ENCODE data around the gene MMP24OS. TPM values are rescaled to one million over a fixed set of nuclear protein-coding genes. Genes with fewer than 3 reads are reported as not detected.

The MMP24OS gene
- total and polyA plus RNA-seq, 2 donors (not counting 3 experiments of a cell fraction or from before 2014, with no cell fraction given) = 35.1 to 55.6 TPM

DNA sequence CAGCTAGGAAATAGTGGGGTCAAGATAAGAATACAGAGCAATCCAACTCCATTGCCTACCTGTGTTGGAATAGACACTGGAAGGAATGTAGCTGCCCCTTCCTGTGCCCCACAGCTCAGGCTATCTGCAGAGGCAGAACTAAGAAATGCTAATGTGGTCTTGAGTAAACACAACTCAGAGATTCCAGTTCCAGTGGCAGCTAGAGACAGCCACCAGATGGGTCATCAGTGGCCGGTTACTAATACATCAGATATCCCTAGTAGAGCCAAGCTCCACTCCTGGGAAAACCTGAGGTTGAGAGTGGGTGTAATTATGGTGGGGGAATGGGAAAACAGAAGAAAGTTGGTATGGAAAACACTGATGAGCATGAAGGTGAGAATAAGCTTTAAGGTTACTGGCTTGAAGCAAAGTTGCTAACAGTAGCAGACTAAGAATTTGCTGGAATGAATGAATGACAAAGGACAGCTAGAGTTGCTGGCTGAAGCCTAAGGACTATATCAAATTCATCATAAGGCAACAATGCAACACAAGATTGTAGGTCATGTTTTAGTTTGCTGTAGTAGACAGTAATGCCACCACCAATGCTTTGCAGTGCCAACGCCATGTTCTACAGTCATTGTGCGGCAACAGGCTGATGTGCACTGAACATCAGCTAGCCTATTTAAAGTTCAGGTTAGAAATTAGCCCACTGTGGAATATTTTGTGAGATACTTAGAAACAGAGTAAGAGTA lies 42.6 kb upstream of the MMP24OS start:
- Histone ChIP-seq H3K27ac (ENCODE audit: insufficient read depth, low read depth, low read length) (no peak overlapping the region), H3K36me3 (ENCODE audit: control insufficient read depth in 2 of 2, extremely low read depth in 1 of 2, insufficient read depth in 2 of 2, low read length in 2 of 2) (no peaks in the 10 kb centered on the region), H3K4me2 (ENCODE audit: insufficient read depth, low read length) (no peak overlapping the region), H3K9ac (replicated peaks; ENCODE audit: extremely low read depth, insufficient read depth, low read length) (no peak overlapping the region), H3K4me3 (replicated peaks in 1 of 3; ENCODE audit: insufficient read depth in 1 of 3, low read depth in 1 of 3, low read length in 3 of 3) (no peak overlapping the region), H3K9me1 (replicated peaks; ENCODE audit: control insufficient read depth, extremely low read depth, insufficient read depth, low read length) (no peaks in the 10 kb centered on the region), H2AFZ (ENCODE audit: low read depth, low read length) (no peak overlapping the region), H3K9me3 (replicated peaks; ENCODE audit: control insufficient read depth, insufficient read depth, low read length) (no peaks in the 10 kb centered on the region), H3K4me1 (ENCODE audit: control insufficient read depth, extremely low read depth, insufficient read depth, low read length) (peaks cover 43% of the 10 kb centered on the region), H3K79me2 (ENCODE audit: control insufficient read depth, insufficient read depth, low read length) (no peaks in the 10 kb centered on the region), H3K27me3 (ENCODE audit: control insufficient read depth in 2 of 2, insufficient read depth in 2 of 2, low read length in 2 of 2) (no peaks in the 10 kb centered on the region), H4K20me1 (replicated peaks; ENCODE audit: control insufficient read depth, extremely low read depth, insufficient read depth, low read length) (no peaks in the 10 kb centered on the region)
- BruUV-seq (replicated peaks) = no TSS peak
- ChIA-PET CTCF (interaction anchor here (0.7 to 6.7 kb wide), 3 partner anchors 9 to 15 kb away, joined by 3 to 83 read pairs (median 10); no protein-coding TSS in a partner anchor), POLR2A (interaction anchor here (0.5 kb wide), 1 partner anchor 92 kb away, joined by 3 read pairs; no protein-coding TSS in a partner anchor)
- FAIRE-seq = no peak
- no peak for DNase-seq (ENCODE audit: low read depth, low spot score)
- dilution Hi-C loops (cut with MboI; ENCODE audit: extremely low pct_ligation_motif_present, low sequenced_read_pairs) = no loop called here
- intact Hi-C loops (cut with micrococcal nuclease) = no loop called here
- TF ChIP-seq GATA2 (IDR thresholded peaks at IDR 0.05; ENCODE audit: insufficient read depth, insufficient read length, low read depth, low read length) (no peak), FOS (IDR thresholded peaks at IDR 0.05; ENCODE audit: borderline replicate concordance, insufficient read depth, low read length) (no peak), JUN (IDR thresholded peaks at IDR 0.05; ENCODE audit: borderline replicate concordance, insufficient read depth, insufficient read length, low read depth) (no peak), EZH2 (IDR thresholded peaks at IDR 0.05; ENCODE audit: borderline replicate concordance, low read depth, low read length, severe bottlenecking) (no peak), MYC (IDR thresholded peaks at IDR 0.05; ENCODE audit: low read depth, low read length) (no peak), POLR2A (IDR thresholded peaks at IDR 0.05; ENCODE audit: low read depth, low read length) (no peak), POLR2AphosphoS5 (IDR thresholded peaks at IDR 0.05; ENCODE audit: insufficient read depth, low read depth, low read length) (no peak)
- TF ChIP-seq, protein P1, sequence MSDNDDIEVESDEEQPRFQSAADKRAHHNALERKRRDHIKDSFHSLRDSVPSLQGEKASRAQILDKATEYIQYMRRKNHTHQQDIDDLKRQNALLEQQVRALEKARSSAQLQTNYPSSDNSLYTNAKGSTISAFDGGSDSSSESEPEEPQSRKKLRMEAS (IDR thresholded peaks at IDR 0.05; ENCODE audit: insufficient read depth, insufficient read length) = no peak
- TF ChIP-seq, protein P2, sequence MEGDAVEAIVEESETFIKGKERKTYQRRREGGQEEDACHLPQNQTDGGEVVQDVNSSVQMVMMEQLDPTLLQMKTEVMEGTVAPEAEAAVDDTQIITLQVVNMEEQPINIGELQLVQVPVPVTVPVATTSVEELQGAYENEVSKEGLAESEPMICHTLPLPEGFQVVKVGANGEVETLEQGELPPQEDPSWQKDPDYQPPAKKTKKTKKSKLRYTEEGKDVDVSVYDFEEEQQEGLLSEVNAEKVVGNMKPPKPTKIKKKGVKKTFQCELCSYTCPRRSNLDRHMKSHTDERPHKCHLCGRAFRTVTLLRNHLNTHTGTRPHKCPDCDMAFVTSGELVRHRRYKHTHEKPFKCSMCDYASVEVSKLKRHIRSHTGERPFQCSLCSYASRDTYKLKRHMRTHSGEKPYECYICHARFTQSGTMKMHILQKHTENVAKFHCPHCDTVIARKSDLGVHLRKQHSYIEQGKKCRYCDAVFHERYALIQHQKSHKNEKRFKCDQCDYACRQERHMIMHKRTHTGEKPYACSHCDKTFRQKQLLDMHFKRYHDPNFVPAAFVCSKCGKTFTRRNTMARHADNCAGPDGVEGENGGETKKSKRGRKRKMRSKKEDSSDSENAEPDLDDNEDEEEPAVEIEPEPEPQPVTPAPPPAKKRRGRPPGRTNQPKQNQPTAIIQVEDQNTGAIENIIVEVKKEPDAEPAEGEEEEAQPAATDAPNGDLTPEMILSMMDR (IDR thresholded peaks at IDR 0.05; ENCODE audit: extremely low read depth in 1 of 2, insufficient read depth in 1 of 2, low read depth in 1 of 2, low read length in 2 of 2) = no peak
